Peyer's patch (tissue), 4 donors: ENCODE results near the gene ARHGAP27.

ENCODE experiments used
- CTCF ChIP-seq, 6 experiments: fragments of 450-650 bp in 4 of 6; fragments of 200-600 bp in 2 of 6; sonication (generic) in 1 of 6; IDR thresholded peaks; one replicate each; pipeline ENCODE4 v1.5.1; 2017 to 2019; ENCODE audit warnings: antibody characterized with exemption in 6 of 6, mild to moderate bottlenecking in 3 of 6, moderate library complexity in 1 of 6
- POLR2A ChIP-seq, 2 donors: fragments of 450-650 bp; IDR thresholded peaks; one replicate each; pipeline ENCODE4 v1.5.1; 2017; ENCODE audit warnings: antibody characterized with exemption in 2 of 2, mild to moderate bottlenecking in 2 of 2, moderate library complexity in 2 of 2

- TF ChIP-seq CTCF (IDR thresholded peaks at IDR 0.05) (no peak), POLR2A (IDR thresholded peaks at IDR 0.05) (no peak)
Observed at GRCh38 chr17:45347444-45347843, 85.2 kb downstream of the ARHGAP27 start.
